AG04449 (cell line): ENCODE data around the gene NPM3.

Source experiments
- CTCF ChIA-PET: fragments of 350-600 bp; formaldehyde crosslinking; extraction: SDS; loops from one replicate; lab custom pipeline; 2021; ENCODE audit warnings: antibody characterized with exemption; lab: Yijun Ruan, JAX
- POLR2A ChIA-PET: fragments of 400-600, 350-600 bp; formaldehyde crosslinking; extraction: SDS; loops from one replicate; lab custom pipeline; 2020; ENCODE audit warnings: antibody characterized with exemption, inconsistent platforms; lab: Yijun Ruan, JAX
- DNase-seq: peaks from one replicate; pipeline ENCODE4 v3.0.0-alpha.2; 2010; ENCODE audit warnings: low read depth, low spot score
- H3K4me3 ChIP-seq: 2 replicates; pipeline ENCODE4 v1.5.1; 2011; ENCODE audit warnings: low read depth, mild to moderate bottlenecking, control low read depth, low read length
- TF ChIP-seq, protein P1 (sequence below): IDR thresholded peaks from one replicate; pipeline ENCODE4 v1.5.1; 2011; ENCODE audit warnings: mild to moderate bottlenecking, moderate library complexity, low read length, control low read depth, inconsistent platforms; ENCODE audit not compliant: insufficient read depth; ENCODE audit errors: missing control alignments

Gene NPM3

DNA sequence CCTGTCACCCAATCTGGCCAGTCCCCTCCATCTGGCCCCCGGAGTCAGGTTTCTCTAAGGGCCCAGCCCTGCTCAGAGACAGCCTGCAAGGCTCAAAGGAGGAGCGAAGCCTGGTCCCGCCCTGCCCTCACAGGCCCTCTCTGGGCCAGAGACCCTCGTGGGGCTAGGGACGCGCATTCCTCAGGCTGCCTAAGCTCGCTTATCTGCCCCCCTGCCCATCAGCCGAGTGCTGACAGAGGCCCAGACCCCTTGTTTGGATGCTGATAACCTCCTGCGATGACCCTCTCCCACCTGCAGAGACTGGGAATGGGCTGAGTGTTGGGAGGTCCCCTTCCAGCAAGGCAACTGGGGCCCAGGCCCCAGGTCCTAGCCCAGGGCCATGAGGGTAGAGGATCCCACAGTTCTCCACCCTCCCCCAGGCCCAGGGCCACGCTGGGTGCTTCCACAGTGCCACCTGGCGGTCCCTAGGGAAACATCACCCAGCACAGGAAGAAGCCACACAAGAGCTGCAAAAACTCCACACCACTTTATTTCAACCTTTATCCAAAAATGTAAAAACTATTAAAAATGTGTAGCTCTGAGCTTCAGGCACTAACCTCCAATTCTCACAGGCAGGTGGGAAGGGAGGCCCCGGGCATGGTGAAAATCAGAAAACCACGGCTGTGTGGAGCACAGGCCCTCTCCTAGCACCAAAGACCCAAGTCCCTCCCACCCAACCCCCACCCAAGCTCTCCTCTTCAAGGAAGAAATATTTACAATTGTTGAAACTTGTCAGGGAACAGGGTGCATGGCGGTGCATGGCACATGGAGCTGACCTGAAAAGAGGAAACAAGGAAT, 2.2 kb downstream of the NPM3 start:
- ChIA-PET CTCF (interaction anchor here (0.6 to 9.3 kb wide), 69 partner anchors 8 to 720 kb away, joined by 3 to 265 read pairs (median 5); partner anchors contain the start of genes DPCD, FBXW4, KAZALD1 and OGA), POLR2A (interaction anchor here (0.7 to 0.9 kb wide), 2 partner anchors 87 to 292 kb away, joined by 3 read pairs; partner anchors contain the start of gene FBXW4)
- TF ChIP-seq, protein P1, sequence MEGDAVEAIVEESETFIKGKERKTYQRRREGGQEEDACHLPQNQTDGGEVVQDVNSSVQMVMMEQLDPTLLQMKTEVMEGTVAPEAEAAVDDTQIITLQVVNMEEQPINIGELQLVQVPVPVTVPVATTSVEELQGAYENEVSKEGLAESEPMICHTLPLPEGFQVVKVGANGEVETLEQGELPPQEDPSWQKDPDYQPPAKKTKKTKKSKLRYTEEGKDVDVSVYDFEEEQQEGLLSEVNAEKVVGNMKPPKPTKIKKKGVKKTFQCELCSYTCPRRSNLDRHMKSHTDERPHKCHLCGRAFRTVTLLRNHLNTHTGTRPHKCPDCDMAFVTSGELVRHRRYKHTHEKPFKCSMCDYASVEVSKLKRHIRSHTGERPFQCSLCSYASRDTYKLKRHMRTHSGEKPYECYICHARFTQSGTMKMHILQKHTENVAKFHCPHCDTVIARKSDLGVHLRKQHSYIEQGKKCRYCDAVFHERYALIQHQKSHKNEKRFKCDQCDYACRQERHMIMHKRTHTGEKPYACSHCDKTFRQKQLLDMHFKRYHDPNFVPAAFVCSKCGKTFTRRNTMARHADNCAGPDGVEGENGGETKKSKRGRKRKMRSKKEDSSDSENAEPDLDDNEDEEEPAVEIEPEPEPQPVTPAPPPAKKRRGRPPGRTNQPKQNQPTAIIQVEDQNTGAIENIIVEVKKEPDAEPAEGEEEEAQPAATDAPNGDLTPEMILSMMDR = peak; percentile 92
- no peak for DNase-seq
- no peak overlapping the region for H3K4me3 ChIP-seq

GRCh38 chr10:101780187-101780817, 2.9 kb downstream of the NPM3 start:
- TF ChIP-seq, protein P1 = no peak
- ChIA-PET POLR2A (no interaction called here), CTCF (interaction anchor here (0.6 to 9.3 kb wide), 37 partner anchors 7 to 632 kb away, joined by 3 to 265 read pairs (median 8); no protein-coding TSS in a partner anchor)
- H3K4me3 ChIP-seq = peak overlapping the region; percentile 36
- no peak for DNase-seq

GRCh38 chr10:101779544-101780186, 3.6 kb downstream of the NPM3 start:
- ChIA-PET POLR2A (no interaction called here), CTCF (interaction anchor here (0.6 to 9.3 kb wide), 22 partner anchors 7 to 566 kb away, joined by 3 to 265 read pairs (median 12); no protein-coding TSS in a partner anchor)
- TF ChIP-seq, protein P1 = peak; percentile 96
- no peak for DNase-seq
- peak overlapping the region; percentile 36 for H3K4me3 ChIP-seq

DNA sequence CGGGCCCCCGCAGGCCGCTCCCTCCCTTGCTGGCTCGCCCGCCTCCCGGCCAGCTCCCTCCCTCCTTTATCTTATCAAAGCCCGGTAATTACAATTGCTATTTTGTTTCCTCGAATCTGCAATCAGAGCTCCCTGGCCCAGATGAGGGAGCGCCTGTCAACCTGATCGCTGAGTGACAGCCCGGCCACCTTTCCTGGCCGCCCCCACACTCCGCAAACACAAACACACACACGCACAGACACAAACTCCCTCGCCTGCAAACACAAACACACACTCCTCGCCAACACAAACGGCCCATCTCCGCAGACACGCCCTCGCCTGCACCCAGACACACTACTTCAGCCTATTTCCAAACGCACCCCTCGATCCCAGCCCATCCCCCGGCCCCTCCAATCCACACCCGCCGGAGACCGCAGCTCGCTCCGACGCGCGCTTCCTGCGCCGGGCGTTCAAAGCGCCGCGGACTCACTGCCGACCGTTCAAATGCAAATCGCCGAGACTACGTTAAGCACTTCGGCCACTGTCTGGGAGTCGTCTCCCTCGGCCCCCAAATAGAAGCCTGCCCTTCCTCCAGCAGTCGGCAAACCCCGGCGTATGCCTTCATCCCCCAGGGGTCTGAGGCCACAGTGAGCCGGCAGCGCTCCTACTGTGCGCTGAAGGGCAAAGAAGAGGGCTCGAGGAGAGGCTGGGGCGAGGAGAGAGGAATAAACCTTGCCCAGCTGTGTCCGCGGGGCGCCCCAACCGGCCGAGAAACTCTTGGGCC, 4.3 kb downstream of the NPM3 start:
- POLR2A ChIA-PET = no interaction called here
- DNase-seq = no peak
- TF ChIP-seq, protein P1 = no peak
- CTCF ChIA-PET = interaction anchor here (0.7 to 9.3 kb wide), 11 partner anchors 11 to 566 kb away, joined by 3 to 265 read pairs (median 6); no protein-coding TSS in a partner anchor
- peak overlapping the region; percentile 8 for H3K4me3 ChIP-seq

- POLR2A ChIA-PET = no interaction called here
Measured at GRCh38 chr10:101778151-101778780, 5.0 kb downstream of the NPM3 start.

More at GRCh38 chr10:101778151-101778780, 5.0 kb downstream of the NPM3 start:
- CTCF ChIA-PET = interaction anchor here (1.0 to 9.3 kb wide), 8 partner anchors 8 to 565 kb away, joined by 3 to 265 read pairs (median 18); no protein-coding TSS in a partner anchor
- DNase-seq = no peak
- TF ChIP-seq, protein P1 = no peak
- H3K4me3 ChIP-seq = no peak overlapping the region
